ENCODE data around the gene PEAR1.
A peak's percentile ranks its signal among the peaks of the same experiment; 100 is the strongest.

The PEAR1 gene

DNA sequence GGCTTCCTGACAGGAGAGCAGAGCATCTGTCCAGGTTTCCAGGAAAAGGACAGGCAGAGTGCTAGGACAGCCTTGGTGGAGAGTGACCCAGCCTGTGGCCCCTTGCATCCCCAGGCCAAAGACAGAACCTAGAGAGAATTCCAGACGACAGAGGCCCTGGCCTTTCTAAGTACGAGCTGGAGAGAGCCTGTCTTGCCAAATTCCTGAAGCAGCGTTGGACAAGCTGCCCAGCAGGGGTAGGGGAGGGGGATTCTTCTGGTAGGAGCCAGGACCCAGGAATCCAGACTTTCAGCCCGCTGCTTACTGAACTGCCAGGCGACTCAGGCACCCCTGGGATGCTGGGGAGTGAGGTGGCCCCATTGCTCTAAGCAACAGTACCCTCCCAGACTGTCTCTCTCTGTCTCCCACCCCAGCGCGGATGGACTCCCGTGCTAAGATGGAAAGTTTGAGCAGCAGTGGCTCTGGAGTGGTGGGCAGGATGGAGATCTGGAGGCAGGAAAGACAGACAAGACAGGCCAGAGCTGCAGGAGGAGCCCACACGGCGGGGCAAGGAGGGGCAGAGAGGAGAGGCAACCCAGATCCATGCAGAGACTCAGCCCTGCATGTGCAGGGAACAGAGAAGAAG lies 8.8 kb upstream of the PEAR1 start:
- DNase-seq = no peak

- DNase-seq = no peak
Observed at GRCh38 chr1:156885314-156885713, 8.2 kb upstream of the PEAR1 start.

DNA sequence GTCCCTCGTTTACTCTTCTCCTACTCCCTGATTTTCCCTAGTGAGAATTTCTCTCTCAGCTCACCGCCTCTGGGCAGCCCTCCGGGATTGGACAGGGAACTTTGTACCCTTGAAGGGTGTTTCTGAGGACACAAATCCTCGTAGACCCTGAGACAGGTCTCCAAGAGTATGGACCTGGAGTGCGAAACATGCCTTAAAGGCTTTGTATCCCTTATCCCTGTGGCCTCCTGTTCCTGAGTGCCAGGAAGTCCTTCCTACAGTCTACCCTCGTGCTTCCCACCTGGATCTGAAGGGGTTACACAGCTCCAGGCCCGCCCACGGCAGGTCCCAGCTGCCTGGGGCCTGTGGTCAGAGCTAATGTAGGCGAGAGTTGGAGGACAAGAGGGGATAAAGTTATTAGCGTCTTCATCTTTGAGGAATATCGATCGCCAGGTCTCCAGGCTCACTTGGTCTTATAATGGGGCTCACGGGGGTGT lies 7.6 kb upstream of the PEAR1 start:
- no peak for DNase-seq

GRCh38 chr1:156886583-156887281 lies 6.8 kb upstream of the PEAR1 start:
- no peak for DNase-seq

DNA sequence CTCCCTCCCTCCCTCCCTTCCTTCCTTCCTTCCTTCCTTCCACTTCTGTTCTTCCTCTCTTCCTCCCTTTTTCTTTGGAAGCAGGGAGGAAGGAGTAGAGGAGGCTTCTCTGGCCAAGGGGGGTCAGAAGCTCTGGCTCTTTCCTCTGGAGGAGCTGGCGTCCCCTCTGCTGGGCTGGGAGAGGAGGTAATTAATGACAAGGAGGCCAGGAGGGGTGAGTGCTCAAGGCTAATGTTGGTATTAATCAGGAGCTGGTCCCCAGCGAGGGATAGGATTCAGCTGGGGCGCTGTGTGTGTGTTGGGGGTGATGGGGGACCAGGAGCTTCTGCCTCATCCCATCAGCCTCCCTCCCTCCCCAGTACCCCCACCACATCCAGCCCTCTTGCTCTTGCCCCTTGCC lies 6.2 kb upstream of the PEAR1 start:
- no peak for DNase-seq

- DNase-seq = no peak
Observed at GRCh38 chr1:156887734-156888133, 5.8 kb upstream of the PEAR1 start.

- peak; percentile 47 for DNase-seq
Observed at GRCh38 chr1:156889802-156890580, 3.5 kb upstream of the PEAR1 start.

GRCh38 chr1:156892190-156893047 lies 1.1 kb upstream of the PEAR1 start:
- DNase-seq = peak; percentile 59

- no peak for DNase-seq
Observed at GRCh38 chr1:156894001-156894400, 483 bp downstream of the PEAR1 start.

DNA sequence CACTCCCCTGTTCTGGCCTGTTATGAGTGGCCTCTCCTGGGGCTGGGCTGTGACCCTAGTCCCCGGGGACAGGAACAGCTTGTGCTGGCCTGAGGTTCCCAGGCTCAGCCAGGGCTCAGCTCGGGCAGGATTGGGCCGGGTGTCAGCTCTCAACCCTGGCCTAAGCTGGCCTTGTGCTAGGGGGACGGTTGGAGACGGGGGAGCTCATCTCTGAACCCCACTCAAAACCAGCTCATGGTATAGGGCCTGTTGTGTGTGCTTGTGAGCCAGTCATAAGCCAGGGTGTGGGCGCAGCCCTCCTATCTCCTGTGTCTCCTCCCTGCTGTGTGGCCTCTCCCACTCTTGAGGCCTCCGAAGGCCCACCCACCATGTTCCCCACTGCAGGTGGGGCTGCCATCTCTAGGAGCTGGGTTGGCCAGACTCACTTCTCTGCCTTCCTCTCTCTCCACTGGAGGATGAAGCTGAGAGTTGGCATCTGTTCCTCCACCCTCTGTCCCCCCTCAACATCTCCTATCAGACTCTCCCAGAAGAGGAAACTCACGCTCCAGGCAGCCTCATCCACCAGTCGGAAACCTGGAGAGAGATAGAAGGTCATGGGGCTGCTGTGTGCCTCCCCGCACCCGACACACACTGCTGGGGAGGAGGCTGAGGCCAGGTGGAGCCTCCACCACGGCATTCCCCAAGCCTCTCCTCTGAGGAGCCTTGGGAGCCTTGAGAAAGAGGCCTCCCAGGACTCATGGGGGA lies 1.4 kb downstream of the PEAR1 start:
- DNase-seq = no peak

DNA sequence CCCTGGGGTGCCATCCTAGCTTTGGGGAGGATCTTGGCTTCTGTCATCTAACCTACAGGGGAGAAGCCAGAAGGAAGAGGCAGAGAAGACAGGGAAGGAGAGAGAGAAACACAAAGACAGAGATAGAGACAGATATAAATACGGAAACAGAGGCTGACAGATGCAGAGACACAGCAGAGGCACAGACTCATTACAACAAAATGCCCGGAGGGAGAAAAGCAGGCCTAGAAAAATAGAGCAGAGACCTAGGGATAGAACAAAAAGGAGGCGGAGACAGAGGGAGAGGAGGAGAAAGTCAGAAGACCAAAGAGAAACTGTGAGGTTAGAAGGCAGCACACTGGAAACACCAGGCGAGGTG lies 1.9 kb downstream of the PEAR1 start:
- DNase-seq = no peak

DNA sequence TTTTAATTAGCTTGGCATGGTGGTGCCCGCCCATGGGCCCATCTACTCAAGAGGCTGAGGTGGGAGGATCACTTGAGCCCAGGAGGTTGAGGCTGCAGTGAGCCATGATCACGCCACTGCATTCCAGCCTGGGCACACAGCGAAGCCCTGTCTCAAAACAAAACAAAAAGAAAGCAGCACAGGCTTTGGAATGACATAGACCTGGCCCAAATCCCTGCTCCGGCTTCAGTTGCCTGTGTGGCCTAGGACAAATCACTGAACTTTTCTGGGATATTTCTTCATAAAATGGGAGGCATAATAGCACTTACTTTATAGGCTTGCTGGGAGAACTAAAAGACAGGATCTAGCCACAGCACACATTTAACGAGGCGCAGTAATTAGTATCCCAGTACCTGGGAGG lies 2.4 kb downstream of the PEAR1 start:
- DNase-seq = no peak

- DNase-seq = no peak
Observed at GRCh38 chr1:156896490-156897033, 3.0 kb downstream of the PEAR1 start.

DNA sequence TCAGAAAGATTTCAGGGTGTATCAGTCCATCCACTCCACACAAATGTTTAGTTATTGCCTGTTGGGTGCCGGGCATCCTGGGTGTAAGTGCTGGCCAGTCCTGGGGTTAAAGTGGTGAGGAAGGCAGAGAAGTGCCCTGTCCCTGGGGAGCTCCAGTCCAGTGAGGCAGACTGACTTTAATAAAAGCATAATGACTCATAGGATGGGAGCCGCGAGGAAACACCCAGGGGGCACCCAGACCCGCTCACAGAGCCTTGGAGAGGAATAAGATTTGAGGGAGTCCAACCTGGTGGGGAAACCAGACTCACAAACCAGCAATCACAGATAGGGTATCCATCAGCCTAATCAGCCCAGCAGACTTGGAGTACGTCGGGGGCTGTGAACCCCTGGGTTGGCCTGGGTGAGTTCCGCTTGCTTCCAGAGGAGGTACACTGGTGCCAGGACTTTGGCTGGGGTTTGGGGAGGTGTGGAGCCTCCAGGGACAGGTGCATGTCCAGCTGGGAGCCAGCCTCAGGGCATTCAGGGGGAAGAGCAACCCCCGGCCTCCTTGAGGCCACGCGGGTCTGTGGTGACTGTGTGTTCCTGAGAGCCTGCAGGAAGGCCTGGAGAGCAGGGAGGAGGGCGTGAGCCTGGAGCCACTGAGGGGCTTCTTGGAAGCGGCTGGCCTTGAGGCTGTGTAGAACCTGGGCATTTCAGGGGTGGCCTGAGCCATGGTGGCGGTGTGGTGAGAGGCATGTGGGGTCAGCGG lies 3.7 kb downstream of the PEAR1 start:
- no peak for DNase-seq

DNA sequence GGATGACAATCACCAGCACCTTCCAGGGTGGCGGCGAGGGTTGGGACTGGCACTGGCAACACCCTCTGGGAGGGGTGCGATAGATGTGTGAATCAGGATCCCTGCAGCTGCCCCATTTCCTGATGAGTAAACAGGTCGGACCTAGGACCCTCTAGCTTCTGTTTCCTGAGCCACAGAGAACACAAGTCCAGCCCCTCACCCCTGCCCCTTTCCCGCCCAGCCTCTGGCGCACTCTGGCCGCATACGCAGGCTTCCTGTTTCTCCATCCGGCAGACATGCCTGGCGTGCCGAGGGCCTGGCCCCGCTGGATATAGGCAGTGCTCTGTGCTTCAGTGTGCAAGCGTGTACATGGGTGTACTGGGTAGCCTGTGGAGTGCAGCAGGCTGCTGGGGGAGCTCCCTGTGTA lies 4.6 kb downstream of the PEAR1 start:
- DNase-seq = no peak

GRCh38 chr1:156898971-156899664 lies 5.6 kb downstream of the PEAR1 start:
- no peak for DNase-seq

- no peak for DNase-seq
Observed at GRCh38 chr1:156899956-156900718, 6.6 kb downstream of the PEAR1 start.

DNA sequence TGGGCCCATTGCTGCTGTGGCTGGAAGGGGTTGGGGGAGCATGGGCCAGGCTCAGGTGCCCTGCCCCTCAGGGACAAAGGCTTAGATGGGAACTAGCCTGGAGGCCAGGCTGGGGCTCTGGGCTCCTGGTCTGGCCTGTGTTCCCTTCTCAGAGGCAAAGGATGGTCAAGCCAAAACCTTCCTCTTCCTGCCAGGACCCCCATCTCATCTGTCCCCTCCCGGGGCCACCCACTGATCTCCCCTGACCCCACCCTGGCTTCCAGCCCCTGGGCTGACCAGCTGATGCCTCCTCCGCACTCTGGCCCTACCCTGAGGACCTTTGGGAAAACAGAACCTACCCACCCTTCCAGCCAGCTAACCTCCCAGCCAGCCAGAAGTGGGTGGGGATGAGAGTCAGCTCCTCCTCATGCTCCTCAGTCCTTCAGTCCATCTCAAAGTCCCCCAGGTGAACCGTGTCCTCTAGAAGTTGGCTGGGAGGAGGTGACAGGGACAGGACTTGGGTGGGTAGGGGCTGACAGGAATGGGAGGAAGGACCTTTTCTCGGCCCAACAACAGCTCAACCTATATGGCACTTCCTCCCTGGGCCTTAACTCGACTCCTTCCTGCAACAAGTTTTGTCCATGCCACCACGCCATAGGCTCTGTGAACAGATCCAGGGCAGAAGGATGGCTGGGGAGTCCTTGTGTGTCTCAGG lies 7.5 kb downstream of the PEAR1 start:
- no peak for DNase-seq

GRCh38 chr1:156901590-156901900 lies 8.0 kb downstream of the PEAR1 start:
- DNase-seq = no peak

Data from NCI-H1436 (cell line).